ENCODE results near the gene PLGRKT.
"Not testable (repeated sequence)": the region's sequence is repeated elsewhere in the genome, so short reads cannot be mapped to it uniquely, and the experiment has no call there.

The PLGRKT gene

DNA sequence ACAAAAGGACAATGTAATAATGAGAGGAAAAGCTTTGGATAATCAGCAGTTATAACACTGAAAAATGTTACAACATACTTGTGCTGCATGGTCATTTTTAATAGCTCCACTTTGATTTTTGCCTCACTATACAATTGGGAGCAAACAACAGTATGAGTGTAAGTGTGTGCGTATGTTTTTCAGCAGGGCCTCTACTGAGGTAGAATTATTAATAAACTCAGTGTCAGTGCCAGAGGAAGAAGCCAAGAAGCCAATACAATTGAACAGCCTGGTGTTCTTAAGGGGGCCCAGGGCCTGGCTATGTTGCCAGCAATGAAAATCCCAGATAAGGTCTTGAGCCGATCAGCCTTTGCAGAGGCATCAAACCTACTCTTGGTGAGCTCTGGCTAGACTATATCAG, 81.9 kb downstream of the PLGRKT start:
- H3K4me1 ChIP-seq (ENCODE audit: control insufficient read depth, insufficient read depth, low read length): no peaks in the 10 kb centered on the region
- H3K4me3 ChIP-seq (ENCODE audit: insufficient read depth, low read depth, low read length): no peak overlapping the region
- H3K36me3 ChIP-seq (ENCODE audit: control insufficient read depth, insufficient read depth, low read length): no peaks in the 10 kb centered on the region
- H3K27me3 ChIP-seq (ENCODE audit: control insufficient read depth, insufficient read depth, low read length, poor library complexity, severe bottlenecking): no peaks in the 10 kb centered on the region
- WGBS, 2 experiments: 93 to 98% methylated on average over 2 of the region's 2 CpGs
- H3K9me3 ChIP-seq (ENCODE audit: control insufficient read depth, low read length): no peaks in the 10 kb centered on the region
- no peak overlapping the region for H3K27ac ChIP-seq (ENCODE audit: insufficient read depth, low read depth, low read length, poor library complexity, severe bottlenecking)

DNA sequence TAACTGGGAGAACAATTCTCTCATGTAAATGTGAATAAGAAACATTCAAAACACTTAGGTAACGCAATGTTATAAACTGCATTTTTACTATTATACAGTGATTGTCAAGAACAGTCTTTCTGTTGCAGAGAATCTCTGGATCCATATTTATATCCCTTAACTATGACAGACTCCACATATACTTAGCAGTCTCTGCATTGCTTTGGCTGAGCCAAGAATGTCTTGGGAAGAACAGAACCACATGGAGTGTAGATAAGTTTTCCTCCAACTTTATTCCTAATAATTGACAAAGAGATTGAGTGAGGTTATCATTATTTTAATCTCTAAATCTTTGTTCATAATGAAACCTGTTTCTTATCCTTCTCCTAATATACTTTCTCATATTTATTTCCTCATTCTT, 82.5 kb downstream of the PLGRKT start:
- H3K36me3 ChIP-seq (ENCODE audit: control insufficient read depth, insufficient read depth, low read length): no peaks in the 10 kb centered on the region
- no peak overlapping the region for H3K27ac ChIP-seq (ENCODE audit: insufficient read depth, low read depth, low read length, poor library complexity, severe bottlenecking)
- no peaks in the 10 kb centered on the region for H3K9me3 ChIP-seq (ENCODE audit: control insufficient read depth, low read length)
- WGBS, 2 experiments: 100% methylated on average over 1 of the region's 1 CpG; no CpG with 5 or more reads in 1 of the 2 experiments
- H3K4me1 ChIP-seq (ENCODE audit: control insufficient read depth, insufficient read depth, low read length): no peaks in the 10 kb centered on the region
- H3K4me3 ChIP-seq (ENCODE audit: insufficient read depth, low read depth, low read length): no peak overlapping the region
- no peaks in the 10 kb centered on the region for H3K27me3 ChIP-seq (ENCODE audit: control insufficient read depth, insufficient read depth, low read length, poor library complexity, severe bottlenecking)

DNA sequence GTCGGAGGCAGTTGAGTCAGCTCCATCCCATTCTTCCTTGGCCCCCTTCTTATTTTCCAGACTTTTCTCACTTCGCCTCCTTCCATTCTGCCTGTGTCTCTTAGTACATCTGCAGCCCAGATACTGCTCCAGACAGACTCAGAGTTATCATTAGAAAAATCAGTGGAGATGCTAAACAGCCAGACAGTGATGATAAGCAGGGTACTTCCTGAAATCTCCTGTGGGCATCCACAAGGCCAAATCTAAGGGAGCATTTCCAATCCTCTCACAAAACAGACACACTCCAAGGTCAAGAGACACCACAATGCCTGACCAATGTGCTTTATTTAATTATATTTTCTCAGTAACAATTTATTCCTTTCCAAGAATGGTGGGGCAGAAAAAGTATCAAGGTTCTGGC, 83.5 kb downstream of the PLGRKT start:
- H3K36me3 ChIP-seq (ENCODE audit: control insufficient read depth, insufficient read depth, low read length): no peaks in the 10 kb centered on the region
- H3K27me3 ChIP-seq (ENCODE audit: control insufficient read depth, insufficient read depth, low read length, poor library complexity, severe bottlenecking): no peaks in the 10 kb centered on the region
- no peaks in the 10 kb centered on the region for H3K4me1 ChIP-seq (ENCODE audit: control insufficient read depth, insufficient read depth, low read length)
- no peaks in the 10 kb centered on the region for H3K9me3 ChIP-seq (ENCODE audit: control insufficient read depth, low read length)
- 87 to 91% methylated on average over 2 of the region's 2 CpGs for WGBS, 2 experiments
- no peak overlapping the region for H3K4me3 ChIP-seq (ENCODE audit: insufficient read depth, low read depth, low read length)
- H3K27ac ChIP-seq (ENCODE audit: insufficient read depth, low read depth, low read length, poor library complexity, severe bottlenecking): no peak overlapping the region

DNA sequence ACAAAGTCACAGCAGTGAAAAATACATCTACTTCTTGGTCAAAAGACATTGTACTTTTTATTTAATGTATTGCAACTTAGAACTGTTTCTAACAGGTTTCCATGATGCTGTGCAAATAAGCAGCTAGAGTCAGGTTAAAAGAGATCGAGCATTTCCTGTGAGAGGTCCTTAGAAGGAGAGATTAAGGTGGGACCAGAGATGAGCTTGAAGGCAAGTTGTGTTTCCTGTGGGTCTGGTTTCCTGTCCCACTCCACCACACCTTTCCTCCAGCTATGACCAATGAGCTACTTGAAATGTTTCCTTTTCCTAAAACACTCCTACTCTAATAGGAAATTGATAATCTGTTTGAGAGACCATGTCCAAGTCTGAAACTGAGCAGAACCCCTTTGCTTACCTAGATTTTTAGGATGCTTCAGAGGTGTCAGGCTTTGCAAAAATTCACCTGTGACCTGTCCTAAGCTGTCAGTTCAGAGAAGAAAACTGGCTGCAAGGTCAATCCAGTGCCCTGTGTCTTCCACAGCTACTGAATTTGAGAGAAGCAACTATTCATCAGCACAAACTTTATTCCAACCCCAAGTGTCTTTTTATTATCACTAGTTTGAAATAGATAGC, 85.0 kb downstream of the PLGRKT start:
- WGBS, 2 experiments: 86 to 100% methylated on average over 1 of the region's 1 CpG
- no peak overlapping the region for H3K4me3 ChIP-seq (ENCODE audit: insufficient read depth, low read depth, low read length)
- H3K27ac ChIP-seq (ENCODE audit: insufficient read depth, low read depth, low read length, poor library complexity, severe bottlenecking): no peak overlapping the region

DNA sequence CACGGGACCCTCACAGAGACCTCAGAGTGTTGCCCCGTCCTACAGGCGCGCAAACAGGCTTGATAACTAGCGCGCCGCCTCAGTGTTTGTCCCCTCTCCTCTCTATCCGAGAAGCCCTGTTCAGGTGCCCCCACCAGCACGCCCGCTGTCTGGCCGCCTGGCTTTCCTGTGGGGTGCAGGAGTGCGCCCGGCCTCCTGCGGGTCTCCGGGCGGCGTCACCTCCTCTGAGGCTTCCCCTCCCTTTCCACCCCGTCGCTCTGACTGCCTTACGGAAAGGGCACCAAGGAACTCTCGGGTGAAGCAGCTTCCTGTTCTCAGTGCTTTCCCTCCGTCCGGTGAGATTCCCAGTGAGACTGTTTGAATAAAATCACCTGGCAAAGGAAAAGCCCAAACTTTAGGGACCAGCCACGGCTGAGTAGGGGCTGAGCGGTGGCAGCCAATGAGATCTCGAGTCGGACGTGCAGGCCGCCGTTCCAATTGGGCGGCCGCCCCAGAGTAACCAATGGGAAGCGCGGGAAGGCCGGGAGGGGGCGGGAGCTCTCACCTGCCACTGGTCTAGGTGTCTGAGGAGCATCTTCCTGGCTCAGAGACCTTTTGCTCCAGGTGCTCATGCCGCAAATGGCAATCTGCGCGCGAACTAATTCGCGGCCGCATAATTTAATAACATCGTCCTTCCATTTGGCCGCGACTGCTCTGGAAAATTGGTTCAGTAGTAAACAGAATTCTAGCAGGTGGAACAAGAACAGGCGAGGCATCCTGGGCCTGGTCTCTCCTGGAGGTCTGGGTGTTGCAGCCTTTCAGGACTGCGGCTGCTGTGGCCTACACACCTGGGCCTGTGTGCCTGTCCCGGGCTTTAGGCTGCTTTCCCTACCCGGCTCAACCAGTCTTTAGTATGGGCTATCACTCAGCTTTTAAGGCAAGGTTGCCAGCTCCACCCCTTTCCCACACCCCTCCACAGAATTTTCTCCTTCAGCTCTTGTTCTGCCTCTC, 98.4 kb downstream of the PLGRKT start, which contains the start of gene RLN1:
TSS of gene RLN1 (minus strand) at position 885 of the 990 bp plus-strand sequence. CDS start at position 755, 130 bp downstream.
- H3K4me1 ChIP-seq (ENCODE audit: control insufficient read depth, insufficient read depth, low read length); H3K27ac ChIP-seq (ENCODE audit: insufficient read depth, low read depth, low read length, poor library complexity, severe bottlenecking); H3K27me3 ChIP-seq (ENCODE audit: control insufficient read depth, insufficient read depth, low read length, poor library complexity, severe bottlenecking); H3K4me3 ChIP-seq (ENCODE audit: insufficient read depth, low read depth, low read length); H3K9me3 ChIP-seq (ENCODE audit: control insufficient read depth, low read length); H3K36me3 ChIP-seq (ENCODE audit: control insufficient read depth, insufficient read depth, low read length): not testable (repeated sequence)
- 47 to 48% methylated on average over 14 of the region's 50 CpGs for WGBS, 2 experiments

More for the DNA sequence above, 85.0 kb downstream of the PLGRKT start:
- Histone ChIP-seq H3K27me3 (ENCODE audit: control insufficient read depth, insufficient read depth, low read length, poor library complexity, severe bottlenecking) (no peaks in the 10 kb centered on the region), H3K4me1 (ENCODE audit: control insufficient read depth, insufficient read depth, low read length) (no peaks in the 10 kb centered on the region), H3K9me3 (ENCODE audit: control insufficient read depth, low read length) (no peaks in the 10 kb centered on the region), H3K36me3 (ENCODE audit: control insufficient read depth, insufficient read depth, low read length) (no peaks in the 10 kb centered on the region)

DNA sequence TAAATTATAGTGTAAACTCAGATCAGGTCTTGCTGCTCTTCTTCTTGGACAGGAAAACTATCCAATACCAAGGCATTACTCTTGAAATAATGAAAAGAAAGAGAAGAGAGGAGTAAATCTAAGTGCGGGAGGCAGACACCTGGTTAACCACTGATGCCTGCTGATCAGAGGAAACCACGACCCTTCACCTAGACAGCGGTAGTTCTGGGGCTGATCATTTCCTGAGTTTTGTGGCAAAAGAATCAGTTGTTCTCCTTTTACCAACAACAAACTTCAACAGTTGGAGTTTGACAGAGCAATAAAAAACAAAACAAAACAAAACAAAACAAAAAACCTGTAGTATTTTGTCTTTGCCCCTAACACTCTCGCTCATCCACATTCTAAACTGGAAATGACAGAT, 101.0 kb downstream of the PLGRKT start:
- Histone ChIP-seq H3K4me3 (ENCODE audit: insufficient read depth, low read depth, low read length) (no peak overlapping the region), H3K27me3 (ENCODE audit: control insufficient read depth, insufficient read depth, low read length, poor library complexity, severe bottlenecking) (no peaks in the 10 kb centered on the region), H3K9me3 (ENCODE audit: control insufficient read depth, low read length) (no peaks in the 10 kb centered on the region), H3K36me3 (ENCODE audit: control insufficient read depth, insufficient read depth, low read length) (no peaks in the 10 kb centered on the region), H3K4me1 (ENCODE audit: control insufficient read depth, insufficient read depth, low read length) (no peaks in the 10 kb centered on the region), H3K27ac (ENCODE audit: insufficient read depth, low read depth, low read length, poor library complexity, severe bottlenecking) (no peak overlapping the region)
- WGBS, 2 experiments: 89 to 91% methylated on average over 3 of the region's 4 CpGs

DNA sequence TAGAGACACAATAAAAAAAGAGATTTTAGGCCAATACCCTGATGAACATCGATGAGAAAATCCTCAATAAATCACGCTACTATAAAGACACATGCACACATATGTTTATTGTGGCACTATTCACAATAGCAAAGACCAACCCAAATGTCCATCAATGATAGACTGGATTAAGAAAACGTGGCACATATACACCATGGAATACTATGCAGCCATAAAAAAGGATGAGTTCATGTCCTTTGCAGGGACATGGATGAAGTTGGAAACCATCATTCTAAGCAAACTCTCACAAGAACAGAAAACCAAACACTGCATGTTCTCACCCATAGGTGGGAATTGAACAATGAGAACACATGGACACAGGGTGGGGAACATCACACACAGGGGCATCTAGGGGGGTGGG, 106.4 kb downstream of the PLGRKT start:
- H3K4me3 ChIP-seq (ENCODE audit: insufficient read depth, low read depth, low read length); H3K9me3 ChIP-seq (ENCODE audit: control insufficient read depth, low read length); H3K27me3 ChIP-seq (ENCODE audit: control insufficient read depth, insufficient read depth, low read length, poor library complexity, severe bottlenecking); H3K4me1 ChIP-seq (ENCODE audit: control insufficient read depth, insufficient read depth, low read length); H3K27ac ChIP-seq (ENCODE audit: insufficient read depth, low read depth, low read length, poor library complexity, severe bottlenecking); H3K36me3 ChIP-seq (ENCODE audit: control insufficient read depth, insufficient read depth, low read length): not testable (repeated sequence)
- 83 to 95% methylated on average over 3 of the region's 3 CpGs for WGBS, 2 experiments

DNA sequence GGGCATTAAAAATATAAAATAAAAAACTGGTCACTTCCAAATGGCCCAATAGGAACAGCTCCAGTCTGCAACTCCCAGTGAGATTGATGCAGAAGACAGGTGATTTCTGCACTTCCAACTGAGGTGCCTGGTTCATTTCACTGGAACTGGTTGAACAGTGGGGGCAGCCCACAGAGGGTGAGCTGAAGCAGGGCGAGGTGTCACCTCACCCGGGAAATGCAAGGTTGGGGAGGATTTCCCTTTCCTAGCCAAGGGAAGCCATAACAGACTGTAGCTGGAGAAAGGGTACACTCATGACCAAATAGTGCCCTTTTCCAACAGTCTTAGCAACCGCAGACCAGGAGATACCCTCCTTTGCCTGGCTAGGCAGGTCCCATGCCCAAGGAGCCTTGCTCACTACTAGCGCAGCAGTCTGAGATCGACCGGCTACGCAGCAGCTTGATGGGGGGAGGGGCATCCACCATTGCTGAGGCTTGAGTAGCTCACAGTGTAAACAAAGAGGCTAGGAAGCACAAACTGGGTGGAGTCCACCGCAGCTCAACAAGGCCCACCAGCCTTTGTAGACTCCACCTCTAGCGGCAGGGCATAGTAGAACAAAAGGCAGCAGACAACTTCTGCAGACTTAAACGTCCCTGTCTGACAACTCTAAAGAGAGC, 110.7 kb downstream of the PLGRKT start:
- no peaks in the 10 kb centered on the region for H3K27me3 ChIP-seq (ENCODE audit: control insufficient read depth, insufficient read depth, low read length, poor library complexity, severe bottlenecking)
- H3K27ac ChIP-seq (ENCODE audit: insufficient read depth, low read depth, low read length, poor library complexity, severe bottlenecking): no peak overlapping the region
- no peaks in the 10 kb centered on the region for H3K9me3 ChIP-seq (ENCODE audit: control insufficient read depth, low read length)
- no peak overlapping the region for H3K4me3 ChIP-seq (ENCODE audit: insufficient read depth, low read depth, low read length)
- no peaks in the 10 kb centered on the region for H3K36me3 ChIP-seq (ENCODE audit: control insufficient read depth, insufficient read depth, low read length)
- 38 to 39% methylated on average over 10 of the region's 10 CpGs for WGBS, 2 experiments
- H3K4me1 ChIP-seq (ENCODE audit: control insufficient read depth, insufficient read depth, low read length): no peaks in the 10 kb centered on the region

DNA sequence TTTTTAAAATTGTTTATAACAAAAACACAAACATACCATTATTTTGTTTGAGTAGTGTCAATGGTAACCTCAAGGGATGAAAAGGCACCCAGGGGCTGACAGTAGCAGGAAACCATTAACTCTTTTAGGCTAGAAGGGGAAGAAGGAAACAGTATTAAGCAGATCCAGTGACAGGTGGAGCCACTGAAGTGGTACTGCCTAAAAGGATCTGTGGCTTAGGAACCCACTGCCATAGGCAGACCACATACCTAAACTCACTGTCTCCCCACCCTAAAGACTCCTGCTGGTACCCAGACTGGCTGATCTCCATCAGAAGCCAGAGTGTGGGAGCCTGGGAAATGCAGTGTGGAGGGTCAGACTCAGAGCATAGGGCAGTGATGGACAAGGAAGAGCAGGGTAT, 111.5 kb downstream of the PLGRKT start:
- H3K27me3 ChIP-seq (ENCODE audit: control insufficient read depth, insufficient read depth, low read length, poor library complexity, severe bottlenecking): no peaks in the 10 kb centered on the region
- no peaks in the 10 kb centered on the region for H3K36me3 ChIP-seq (ENCODE audit: control insufficient read depth, insufficient read depth, low read length)
- H3K9me3 ChIP-seq (ENCODE audit: control insufficient read depth, low read length): no peaks in the 10 kb centered on the region
- no peak overlapping the region for H3K4me3 ChIP-seq (ENCODE audit: insufficient read depth, low read depth, low read length)
- no peaks in the 10 kb centered on the region for H3K4me1 ChIP-seq (ENCODE audit: control insufficient read depth, insufficient read depth, low read length)
- no peak overlapping the region for H3K27ac ChIP-seq (ENCODE audit: insufficient read depth, low read depth, low read length, poor library complexity, severe bottlenecking)

DNA sequence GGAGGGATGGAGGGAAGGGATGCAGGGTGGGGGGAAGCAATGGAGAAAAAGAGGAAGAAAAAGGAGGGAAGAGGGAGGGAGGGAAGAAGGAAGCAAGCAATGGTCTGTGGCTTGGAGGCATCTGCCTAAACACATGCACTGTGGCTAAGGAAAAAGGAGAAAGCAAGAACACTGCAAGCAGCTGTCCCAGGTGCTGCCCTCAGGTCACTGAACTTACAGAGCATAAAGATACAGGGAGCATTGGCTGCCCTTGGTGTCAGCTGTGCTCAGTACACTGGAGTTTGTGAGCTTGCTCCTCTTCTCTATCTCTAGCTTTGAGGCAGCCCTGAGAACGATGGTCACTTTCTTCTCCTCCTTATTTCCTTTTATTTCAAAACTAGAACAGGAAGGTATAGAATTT, 116.1 kb downstream of the PLGRKT start:
- not testable (repeated sequence) for H3K27ac ChIP-seq (ENCODE audit: insufficient read depth, low read depth, low read length, poor library complexity, severe bottlenecking); H3K36me3 ChIP-seq (ENCODE audit: control insufficient read depth, insufficient read depth, low read length); H3K27me3 ChIP-seq (ENCODE audit: control insufficient read depth, insufficient read depth, low read length, poor library complexity, severe bottlenecking); H3K9me3 ChIP-seq (ENCODE audit: control insufficient read depth, low read length); H3K4me1 ChIP-seq (ENCODE audit: control insufficient read depth, insufficient read depth, low read length); H3K4me3 ChIP-seq (ENCODE audit: insufficient read depth, low read depth, low read length)
- WGBS, 2 experiments: no CpG with 5 or more reads among the region's 1 CpG

Data from ectodermal cell (in vitro differentiated cells).